Measurements from ENCODE around the gene TNPO2.
"Not testable (repeated sequence)": the region's sequence is repeated elsewhere in the genome, so short reads cannot be mapped to it uniquely, and the experiment has no call there.

The TNPO2 gene

GRCh38 chr19:12736995-12737834 lies 13.5 kb upstream of the TNPO2 start, which contains the start of gene GET3:
Gene GET3, plus strand, starts transcription at chr19:12737497. Its CDS starts 9 bp downstream, at chr19:12737506.
- DNase-seq (ENCODE audit: low spot score) = peak; percentile 98

GRCh38 chr19:12733369-12734214 lies 9.9 kb upstream of the TNPO2 start:
- peak; percentile 54 for DNase-seq (ENCODE audit: low spot score)

DNA sequence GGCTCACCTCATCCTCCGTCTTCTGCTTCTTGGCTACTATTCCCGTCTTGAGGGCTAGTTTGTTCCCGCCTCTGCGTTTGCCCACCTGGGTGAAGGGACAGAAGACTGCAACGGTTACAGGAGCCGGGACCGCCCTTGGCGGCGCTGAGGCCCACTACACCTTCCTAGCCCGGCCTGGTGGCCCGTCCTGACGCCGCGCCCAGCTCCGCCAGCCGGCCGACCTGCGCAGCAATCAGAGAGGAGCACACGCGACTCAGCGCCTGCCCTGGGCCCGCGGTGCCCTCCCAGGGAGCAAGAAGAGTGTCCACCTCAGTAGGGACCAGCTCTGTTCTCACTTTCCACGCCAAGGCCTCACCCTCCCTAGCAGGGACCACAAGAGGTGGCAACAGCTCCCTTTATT lies 7.6 kb upstream of the TNPO2 start:
- DNase-seq (ENCODE audit: low spot score) = no peak

GRCh38 chr19:12730064-12730463 lies 6.3 kb upstream of the TNPO2 start:
- no peak for DNase-seq (ENCODE audit: low spot score)

DNA sequence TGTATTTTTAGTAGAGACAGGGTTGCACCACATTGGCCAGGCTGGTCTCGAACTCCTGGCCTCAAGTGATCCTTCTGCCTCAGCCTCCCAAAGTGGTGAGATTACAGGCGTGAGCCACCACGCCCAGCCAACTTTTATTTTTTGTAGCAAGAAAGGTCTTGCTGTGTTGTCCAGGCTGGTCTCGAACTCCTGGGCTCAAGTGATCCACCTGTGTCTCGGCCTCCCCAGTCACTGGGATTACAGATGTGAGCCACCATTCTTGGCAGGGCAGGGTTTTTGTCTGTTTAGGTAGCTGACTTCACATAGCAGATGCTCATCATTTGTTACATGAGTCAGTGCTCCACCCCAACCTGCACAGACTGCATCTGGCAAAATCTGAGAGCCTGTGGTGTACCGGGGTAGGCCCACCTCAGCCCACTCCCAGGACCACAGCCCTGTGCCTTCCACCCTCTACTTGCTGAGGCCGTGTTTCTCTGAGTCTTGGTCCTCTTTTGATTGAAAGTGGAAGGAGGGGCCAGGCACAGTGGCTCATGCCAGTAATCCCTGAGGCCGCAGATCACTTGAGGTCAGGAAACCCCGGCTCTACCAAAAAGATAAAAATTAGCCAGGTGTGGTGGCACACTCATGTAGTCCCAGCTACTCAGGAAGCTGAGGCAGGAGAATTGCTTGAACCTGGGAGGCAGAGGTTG lies 4.2 kb upstream of the TNPO2 start:
- DNase-seq (ENCODE audit: low spot score) = no peak

GRCh38 chr19:12726988-12727316 lies 3.2 kb upstream of the TNPO2 start:
- no peak for DNase-seq (ENCODE audit: low spot score)

GRCh38 chr19:12725612-12726011 lies 1.9 kb upstream of the TNPO2 start:
- not testable (repeated sequence) for DNase-seq (ENCODE audit: low spot score)

GRCh38 chr19:12723381-12723640 lies 421 bp downstream of the TNPO2 start:
- no peak for DNase-seq (ENCODE audit: low spot score)

DNA sequence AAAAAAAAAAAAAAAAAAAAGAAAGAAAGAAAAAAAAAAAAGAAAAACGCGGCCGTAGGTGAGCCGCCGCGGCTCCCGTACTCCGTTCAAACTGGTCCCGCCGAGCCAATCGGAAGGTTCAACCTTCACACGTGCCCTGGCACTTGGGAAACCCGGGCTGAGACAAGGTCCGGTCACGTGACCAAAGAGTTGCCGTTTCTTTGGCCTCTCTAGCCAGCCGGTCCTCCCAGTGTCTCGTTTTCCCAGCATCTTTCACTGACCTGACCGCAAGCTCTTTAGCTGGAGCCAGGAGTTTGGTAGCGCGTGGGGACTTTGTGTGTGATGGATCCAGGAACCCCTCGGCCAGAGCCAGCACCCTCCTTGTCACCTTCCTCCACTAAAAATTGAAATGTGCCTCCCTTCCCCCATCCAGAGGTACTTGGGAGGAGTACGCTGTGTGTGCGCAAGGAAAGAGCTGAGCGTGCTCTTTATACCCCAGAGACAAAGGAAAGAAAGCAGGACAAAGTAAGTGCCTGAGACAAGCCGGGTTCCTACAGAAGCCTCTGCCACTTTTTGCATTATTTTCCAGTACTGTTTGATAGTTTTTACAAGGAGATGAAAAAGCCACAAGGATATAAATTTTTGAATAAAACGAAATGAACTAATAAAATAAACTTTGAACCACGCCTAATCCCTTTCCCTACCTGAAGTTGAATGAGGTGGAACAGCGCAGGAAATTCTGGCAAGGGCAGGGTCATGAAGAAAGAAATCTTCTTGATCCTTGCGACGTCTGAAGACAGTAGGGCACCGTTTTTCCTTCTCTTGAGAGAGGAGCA lies 959 bp downstream of the TNPO2 start:
- peak; percentile 99 for DNase-seq (ENCODE audit: low spot score)

DNA sequence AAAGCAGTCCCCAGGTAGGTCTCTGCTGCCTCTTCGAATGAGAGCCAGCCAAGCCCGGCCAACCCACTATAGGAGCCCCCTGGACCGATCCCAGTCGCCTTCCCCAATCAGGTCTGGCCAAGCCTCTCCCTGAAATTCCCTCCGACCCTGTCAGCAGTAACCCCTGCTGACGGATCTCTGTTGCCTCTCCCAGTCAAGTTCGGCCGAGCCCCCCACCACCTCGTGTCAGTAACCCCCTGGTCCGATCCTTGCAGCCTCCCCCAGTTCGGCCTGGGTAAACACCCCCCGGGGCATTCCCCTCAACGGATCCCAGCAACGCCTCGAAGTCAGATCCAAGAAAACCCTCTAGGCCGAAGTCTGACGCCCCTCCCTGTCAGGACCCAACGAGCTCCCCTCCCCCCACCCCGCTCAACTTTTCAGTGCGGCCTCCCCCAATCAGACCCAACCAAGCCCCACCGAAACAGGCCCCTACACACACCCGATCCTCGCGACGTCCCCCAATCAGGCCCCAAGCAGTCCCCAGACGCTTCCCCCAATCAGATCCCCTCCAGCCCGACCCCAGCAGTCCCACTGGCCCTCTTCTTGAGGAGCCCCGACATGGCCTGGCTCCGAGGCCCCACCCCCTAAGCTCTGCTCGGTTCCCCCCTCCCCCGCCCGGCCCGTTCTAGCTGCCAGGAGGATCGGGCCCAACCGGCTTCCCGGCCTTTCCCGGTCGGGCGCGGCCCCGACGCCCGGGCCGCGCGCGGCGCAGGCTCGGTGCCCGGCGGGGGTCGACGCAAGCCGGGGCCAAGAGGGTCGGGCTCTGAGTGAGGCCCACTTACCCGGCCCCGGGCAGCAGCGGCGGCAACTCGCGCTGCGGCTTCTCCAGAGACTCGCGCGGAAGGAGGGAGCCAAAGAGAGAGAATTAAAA lies 1.8 kb downstream of the TNPO2 start:
- DNase-seq (ENCODE audit: low spot score) = peak; percentile 77

- no peak for DNase-seq (ENCODE audit: low spot score)
These were observed 2.7 kb downstream of the TNPO2 start for GRCh38 chr19:12720851-12721655.

- no peak for DNase-seq (ENCODE audit: low spot score)
These were observed 3.4 kb downstream of the TNPO2 start for GRCh38 chr19:12720296-12720695.

GRCh38 chr19:12715929-12716328 lies 7.8 kb downstream of the TNPO2 start:
- no peak for DNase-seq (ENCODE audit: low spot score)

DNA sequence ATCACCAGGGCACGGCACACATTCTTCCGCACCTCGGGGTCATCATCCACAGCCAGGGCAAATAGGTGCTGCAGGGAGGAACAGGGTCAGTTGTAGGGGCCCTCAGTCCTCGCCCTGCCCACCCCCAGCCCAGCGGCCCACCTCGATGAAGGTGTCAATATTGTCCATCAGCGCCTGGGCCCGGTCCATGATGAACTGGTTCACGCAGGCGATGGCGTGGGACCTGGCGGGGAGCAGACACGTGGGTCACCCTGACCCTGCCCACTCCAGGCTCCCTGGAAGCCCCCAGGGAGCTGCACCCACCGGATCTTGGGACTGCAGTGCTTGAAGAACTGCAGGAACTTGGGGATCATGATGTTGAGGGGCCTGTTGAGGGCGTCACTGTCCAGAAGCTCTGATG lies 8.6 kb downstream of the TNPO2 start:
- no peak for DNase-seq (ENCODE audit: low spot score)

DNA sequence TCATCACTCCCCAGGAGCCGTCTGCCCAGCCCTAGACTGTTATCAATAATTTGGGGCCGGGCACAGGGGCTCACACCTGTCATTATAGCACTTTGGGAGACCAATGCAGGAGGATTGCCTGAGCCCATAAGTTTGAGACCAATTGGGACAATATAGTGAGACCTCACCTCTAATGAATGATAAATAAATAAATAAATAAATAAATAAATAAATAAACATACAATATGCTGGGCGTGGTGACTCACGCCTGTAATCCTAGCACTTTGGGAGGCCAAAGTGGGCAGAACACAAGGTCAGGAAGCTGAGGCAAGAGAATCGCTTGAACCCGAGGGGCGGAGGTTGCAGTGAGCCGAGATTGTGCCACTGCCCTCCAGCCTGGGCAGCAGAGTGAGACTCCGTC lies 10.4 kb downstream of the TNPO2 start:
- not testable (repeated sequence) for DNase-seq (ENCODE audit: low spot score)

DNA sequence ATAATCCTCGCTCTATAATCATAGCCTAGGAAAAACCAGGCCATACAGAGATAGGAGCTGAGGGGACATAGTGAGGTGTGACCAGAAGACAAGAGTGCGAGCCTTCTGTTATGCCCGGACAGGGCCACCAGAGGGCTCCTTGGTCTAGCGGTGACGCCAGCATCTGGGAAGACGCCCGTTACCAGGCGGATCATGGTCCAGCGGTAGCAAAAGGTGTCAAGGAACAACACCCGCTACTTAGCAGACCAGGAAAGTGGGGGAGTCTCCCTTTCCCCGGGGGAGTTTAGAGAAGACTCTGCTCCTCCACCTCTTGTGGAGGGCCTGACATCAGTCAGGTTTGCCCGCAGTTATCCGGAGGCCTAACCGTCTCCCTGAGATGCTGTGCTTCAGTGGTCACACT lies 11.7 kb downstream of the TNPO2 start:
- not testable (repeated sequence) for DNase-seq (ENCODE audit: low spot score)

- DNase-seq (ENCODE audit: low spot score) = no peak
These were observed 12.5 kb downstream of the TNPO2 start for GRCh38 chr19:12711187-12711586.

DNA sequence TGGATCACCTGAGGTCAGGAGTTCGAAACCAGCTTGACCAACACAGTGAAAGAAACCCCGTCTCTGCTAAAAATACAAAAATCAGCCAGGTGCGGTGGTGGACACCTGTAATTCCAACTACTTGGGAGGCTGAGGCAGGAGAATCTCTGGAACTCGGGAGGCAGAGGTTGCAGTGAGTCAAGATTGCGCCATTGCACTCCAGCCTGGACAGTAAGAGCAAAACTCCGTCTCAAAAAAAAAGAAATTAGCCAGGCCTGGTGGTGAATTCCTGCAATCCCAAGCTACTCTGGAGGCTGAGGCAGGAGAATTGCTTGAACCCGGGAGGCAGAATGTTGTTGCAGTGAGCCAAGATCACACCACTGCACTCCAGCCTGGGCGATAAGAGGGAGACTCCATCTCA lies 15.1 kb downstream of the TNPO2 start:
- no peak for DNase-seq (ENCODE audit: low spot score)

- DNase-seq (ENCODE audit: low spot score) = no peak
These were observed 17.4 kb downstream of the TNPO2 start for GRCh38 chr19:12706332-12706718.
